H9 (cell line): Measurements from ENCODE around the gene SCN10A. TPM values are rescaled to one million over a fixed set of nuclear protein-coding genes. Genes with fewer than 3 reads are reported as not detected.

ENCODE experiments used
- DNase-seq: peaks from one replicate; pipeline ENCODE4 v3.0.0-alpha.2; 2017
- H2AFZ ChIP-seq: one replicate; pipeline ENCODE4 v1.6.1; 2013; ENCODE audit warnings: mild to moderate bottlenecking, low read length, control low read depth, moderate library complexity
- H2AK5ac ChIP-seq: 2 replicates; pipeline ENCODE4 v1.6.1; 2013; ENCODE audit warnings: low read length, control low read depth, mixed read lengths; ENCODE audit not compliant: insufficient read length
- H2BK120ac ChIP-seq: one replicate; pipeline ENCODE4 v1.6.1; 2013; ENCODE audit warnings: low read depth, mild to moderate bottlenecking, low read length, control low read depth, inconsistent platforms; ENCODE audit not compliant: poor library complexity, severe bottlenecking
- H2BK12ac ChIP-seq: 2 replicates; pipeline ENCODE4 v1.6.1; 2013; ENCODE audit warnings: low read length, control low read depth, mixed read lengths, low read depth; ENCODE audit not compliant: insufficient read length
- H2BK15ac ChIP-seq: 2 replicates; pipeline ENCODE4 v1.6.1; 2013; ENCODE audit warnings: low read depth, low read length, control low read depth
- H2BK20ac ChIP-seq: one replicate; pipeline ENCODE4 v1.6.1; 2013; ENCODE audit warnings: low read depth, mild to moderate bottlenecking, low read length, control low read depth, inconsistent platforms; ENCODE audit not compliant: poor library complexity, severe bottlenecking
- H2BK5ac ChIP-seq: 2 replicates; pipeline ENCODE4 v1.6.1; 2013; ENCODE audit warnings: low read length, control low read depth, mixed read lengths; ENCODE audit not compliant: insufficient read length
- H3K14ac ChIP-seq: 2 replicates; pipeline ENCODE4 v1.6.1; 2013; ENCODE audit warnings: low read length, control low read depth; ENCODE audit not compliant: insufficient read depth
- H3K18ac ChIP-seq: 2 replicates; pipeline ENCODE4 v1.6.1; 2013; ENCODE audit warnings: low read depth, mild to moderate bottlenecking, mixed read lengths, low read length, control low read depth; ENCODE audit not compliant: insufficient read length
- H3K23ac ChIP-seq: 2 replicates; pipeline ENCODE4 v1.6.1; 2013; ENCODE audit warnings: low read length, control low read depth, mixed read lengths, low read depth; ENCODE audit not compliant: insufficient read length
- H3K23me2 ChIP-seq: 2 replicates; pipeline ENCODE4 v1.6.1; 2013; ENCODE audit warnings: low read depth, mild to moderate bottlenecking, mixed read lengths, low read length, control low read depth; ENCODE audit not compliant: insufficient read length, poor library complexity, severe bottlenecking
- H3K27ac ChIP-seq: 2 replicates; pipeline ENCODE4 v1.5.1; 2013; ENCODE audit warnings: low read length, control low read depth, mixed read lengths, low read depth; ENCODE audit not compliant: insufficient read length
- H3K27me3 ChIP-seq: 2 replicates; pipeline ENCODE4 v1.6.1; 2013; ENCODE audit warnings: low read length, control low read depth, inconsistent platforms; ENCODE audit not compliant: insufficient read depth
- H3K4ac ChIP-seq: 2 replicates; pipeline ENCODE4 v1.6.1; 2013; ENCODE audit warnings: low read depth, mild to moderate bottlenecking, control low read depth, inconsistent platforms, low read length, moderate library complexity
- H3K4me1 ChIP-seq: 2 replicates; pipeline ENCODE4 v1.6.1; 2013; ENCODE audit warnings: low read length, control low read depth, inconsistent platforms; ENCODE audit not compliant: insufficient read depth
- H3K4me2 ChIP-seq: 2 replicates; pipeline ENCODE4 v1.6.1; 2013; ENCODE audit warnings: low read length, control low read depth, mixed read lengths; ENCODE audit not compliant: insufficient read length, insufficient read depth
- H3K56ac ChIP-seq: 2 replicates; pipeline ENCODE4 v1.6.1; 2013; ENCODE audit warnings: low read depth, mild to moderate bottlenecking, mixed read lengths, low read length, control low read depth; ENCODE audit not compliant: insufficient read length
- H3K79me1 ChIP-seq: 2 replicates; pipeline ENCODE4 v1.6.1; 2013; ENCODE audit warnings: low read depth, mild to moderate bottlenecking, moderate library complexity, low read length, control low read depth, inconsistent platforms; ENCODE audit not compliant: insufficient read depth, poor library complexity, severe bottlenecking
- H3K79me2 ChIP-seq: 2 replicates; pipeline ENCODE4 v1.6.1; 2013; ENCODE audit warnings: low read length, control low read depth, inconsistent platforms; ENCODE audit not compliant: insufficient read depth
- H3K9ac ChIP-seq: 2 replicates; pipeline ENCODE4 v1.6.1; 2013; ENCODE audit warnings: low read length, control low read depth, mixed read lengths; ENCODE audit not compliant: insufficient read length; ENCODE audit errors: extremely low read depth
- H3K9me3 ChIP-seq: one replicate; pipeline ENCODE4 v1.6.1; 2013; ENCODE audit warnings: low read depth, low read length, inconsistent platforms; ENCODE audit not compliant: control insufficient read depth
- H3T11ph ChIP-seq: one replicate; pipeline ENCODE4 v1.6.1; 2013; ENCODE audit warnings: mild to moderate bottlenecking, low read length, control low read depth, inconsistent platforms
- H4K20me1 ChIP-seq: one replicate; pipeline ENCODE4 v1.6.1; 2013; ENCODE audit not compliant: control insufficient read depth, insufficient read length, insufficient read depth
- H4K5ac ChIP-seq: 2 replicates; pipeline ENCODE4 v1.6.1; 2013; ENCODE audit warnings: low read depth, mild to moderate bottlenecking, mixed read lengths, low read length, control low read depth; ENCODE audit not compliant: insufficient read length
- H4K8ac ChIP-seq: replicated peaks from 2 replicates; pipeline ENCODE4 v1.6.1; 2013; ENCODE audit warnings: low read length, control low read depth, mixed read lengths, low read depth; ENCODE audit not compliant: insufficient read length
- H4K91ac ChIP-seq: 2 replicates; pipeline ENCODE4 v1.6.1; 2013; ENCODE audit warnings: low read depth, mild to moderate bottlenecking, moderate library complexity, mixed read lengths, low read length, control low read depth; ENCODE audit not compliant: insufficient read length
- H3K27ac Mint-ChIP-seq, 3 experiments: 2 replicates in 2 of 3; 3 replicates in 1 of 3; pipeline ENCODE4 v1.8.0; 2020 to 2021; ENCODE audit warnings: mixed read lengths in 3 of 3, mild to moderate bottlenecking in 1 of 3, moderate library complexity in 1 of 3
- H3K27me3 Mint-ChIP-seq: 2 replicates; pipeline ENCODE4 v1.8.0; 2021; ENCODE audit warnings: low read depth, mild to moderate bottlenecking, moderate library complexity, mixed read lengths
- H3K36me3 Mint-ChIP-seq, 3 experiments: 2 replicates in 2 of 3; 3 replicates in 1 of 3; pipeline ENCODE4 v1.8.0; 2020 to 2021; ENCODE audit warnings: low read depth in 3 of 3, mixed read lengths in 3 of 3; ENCODE audit not compliant: insufficient read depth in 1 of 3
- H3K4me1 Mint-ChIP-seq, 2 experiments: 2 replicates each; pipeline ENCODE4 v1.8.0; 2020; ENCODE audit warnings: mixed read lengths in 2 of 2
- H3K4me3 Mint-ChIP-seq, 2 experiments: 2 replicates in 1 of 2; 3 replicates in 1 of 2; pipeline ENCODE4 v1.8.0; 2020 to 2021; ENCODE audit warnings: mild to moderate bottlenecking in 2 of 2, mixed read lengths in 2 of 2, moderate library complexity in 1 of 2
- H3K9me3 Mint-ChIP-seq, 2 experiments: 2 replicates in 1 of 2; 3 replicates in 1 of 2; pipeline ENCODE4 v1.8.0; 2020; ENCODE audit warnings: mild to moderate bottlenecking in 2 of 2, mixed read lengths in 2 of 2, moderate library complexity in 1 of 2
- WGBS: extraction: QIAGEN DNeasy Blood & Tissue Kit; methylation state at CpG from one replicate; pipeline ENCODE4 v1.1.7; 2013; ENCODE audit warnings: missing lambda C conversion rate, low lambda C conversion rate, mixed read lengths; ENCODE audit not compliant: insufficient read length; ENCODE audit errors: extremely low coverage; 5-methylcytosine and 5-hydroxymethylcytosine counted together
- total RNA-seq: library from RNA; stranded (reverse); gene quantifications from 2 replicates; pipeline ENCODE4 v1.2.1, GENCODE V29; 2021
- TF ChIP-seq, protein P1 (sequence below): fragments of 200-600 bp; sonication (generic); conservative IDR thresholded peaks from 3 replicates; pipeline ENCODE4 v1.8.0; 2021; ENCODE audit warnings: antibody characterized with exemption, mild to moderate bottlenecking

Gene SCN10A
- total RNA-seq, 1 experiment from 2014 or later, result not detected

DNA sequence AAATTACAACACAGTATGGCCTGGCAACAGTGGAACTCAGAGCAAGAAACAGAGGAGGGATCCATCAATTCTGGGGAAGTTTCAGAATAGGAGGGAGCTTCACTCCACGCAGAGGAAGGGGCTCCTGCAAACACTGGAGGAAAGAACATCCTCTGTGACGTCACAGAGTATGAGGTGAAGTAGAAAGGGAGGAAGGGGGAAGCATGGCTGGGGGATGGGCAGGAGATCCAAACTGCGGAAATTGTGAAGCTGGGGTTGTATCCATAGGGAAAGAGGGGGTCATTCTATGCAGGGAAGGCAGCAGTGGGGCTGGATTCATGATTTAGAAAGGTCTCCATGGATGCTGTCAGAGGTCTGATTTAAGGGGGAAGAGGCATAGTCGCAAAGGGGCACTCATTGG, 8.3 kb upstream of the SCN10A start:
- Histone ChIP-seq H4K5ac (no peak overlapping the region), H3K14ac (no peak overlapping the region; the same call in 1 of the 2 replicates), H2AFZ (no peak overlapping the region), H2BK15ac (no peak overlapping the region), H3K23ac (no peak overlapping the region), H3K27ac (no peak overlapping the region), H3K56ac (no peak overlapping the region), H2BK12ac (no peak overlapping the region), H2BK20ac (no peak overlapping the region), H3K9me3 (no peaks in the 10 kb centered on the region), H4K91ac (no peak overlapping the region), H3K79me2 (no peaks in the 10 kb centered on the region), H3K4me1 (no peaks in the 10 kb centered on the region), H3K79me1 (no peaks in the 10 kb centered on the region), H2BK120ac (no peak overlapping the region), H3K4me2 (no peak overlapping the region), H3K27me3 (no peaks in the 10 kb centered on the region), H3K4ac (no peak overlapping the region), H4K8ac (no peak overlapping the region), H3K18ac (no peak overlapping the region), H3K9ac (no peak overlapping the region), H3T11ph (no peak overlapping the region), H4K20me1 (no peaks in the 10 kb centered on the region), H3K23me2 (no peaks in the 10 kb centered on the region), H2AK5ac (no peak overlapping the region), H2BK5ac (no peak overlapping the region)
- H3K36me3 Mint-ChIP-seq, result no peaks in the 10 kb centered on the region
- WGBS, result no CpG with 5 or more reads among the region's 4 CpGs
- no peak for DNase-seq
- peaks cover 6 to 8% of the 10 kb centered on the region in 2 experiments for H3K4me1 Mint-ChIP-seq
- H3K4me3 Mint-ChIP-seq, result no peak overlapping the region
- TF ChIP-seq, protein P1, sequence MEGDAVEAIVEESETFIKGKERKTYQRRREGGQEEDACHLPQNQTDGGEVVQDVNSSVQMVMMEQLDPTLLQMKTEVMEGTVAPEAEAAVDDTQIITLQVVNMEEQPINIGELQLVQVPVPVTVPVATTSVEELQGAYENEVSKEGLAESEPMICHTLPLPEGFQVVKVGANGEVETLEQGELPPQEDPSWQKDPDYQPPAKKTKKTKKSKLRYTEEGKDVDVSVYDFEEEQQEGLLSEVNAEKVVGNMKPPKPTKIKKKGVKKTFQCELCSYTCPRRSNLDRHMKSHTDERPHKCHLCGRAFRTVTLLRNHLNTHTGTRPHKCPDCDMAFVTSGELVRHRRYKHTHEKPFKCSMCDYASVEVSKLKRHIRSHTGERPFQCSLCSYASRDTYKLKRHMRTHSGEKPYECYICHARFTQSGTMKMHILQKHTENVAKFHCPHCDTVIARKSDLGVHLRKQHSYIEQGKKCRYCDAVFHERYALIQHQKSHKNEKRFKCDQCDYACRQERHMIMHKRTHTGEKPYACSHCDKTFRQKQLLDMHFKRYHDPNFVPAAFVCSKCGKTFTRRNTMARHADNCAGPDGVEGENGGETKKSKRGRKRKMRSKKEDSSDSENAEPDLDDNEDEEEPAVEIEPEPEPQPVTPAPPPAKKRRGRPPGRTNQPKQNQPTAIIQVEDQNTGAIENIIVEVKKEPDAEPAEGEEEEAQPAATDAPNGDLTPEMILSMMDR, result no peak
- H3K27me3 Mint-ChIP-seq, result peaks cover 8% of the 10 kb centered on the region
- H3K27ac Mint-ChIP-seq, result no peak overlapping the region
- H3K9me3 Mint-ChIP-seq, result no peaks in the 10 kb centered on the region
